GM23338 (cell line): Measurements from ENCODE around the gene TBC1D32. TPM values are rescaled to one million over a fixed set of nuclear protein-coding genes. Genes with fewer than 3 reads are reported as not detected.

Experiments used
- ATAC-seq: fragments of 200-7000 bp; cut with Tn5 transposase; 3 replicates; pipeline ENCODE4 v1.9.1; 2020
- DNase-seq: peaks from one replicate; pipeline ENCODE4 v3.0.0-alpha.2; 2015; ENCODE audit warnings: low spot score
- H2AFZ ChIP-seq: fragments of 200-600 bp; sonication (generic); 2 replicates; pipeline ENCODE4 v1.8.0; 2016; ENCODE audit warnings: antibody characterized with exemption, mild to moderate bottlenecking, moderate library complexity
- H3F3A ChIP-seq: fragments of 200-600 bp; sonication (generic); replicated peaks from 2 replicates; pipeline ENCODE4 v1.8.0; 2017; ENCODE audit warnings: antibody characterized with exemption, mixed run types, low read depth
- H3K27ac ChIP-seq: fragments of 200-600 bp; sonication (generic); 2 replicates; pipeline ENCODE4 v1.6.1; 2016; ENCODE audit warnings: low read depth
- H3K27me3 ChIP-seq: fragments of 200-600 bp; sonication (generic); 2 replicates; pipeline ENCODE4 v1.8.0; 2016; ENCODE audit warnings: mild to moderate bottlenecking, mixed run types, moderate library complexity; ENCODE audit not compliant: insufficient read depth
- H3K36me3 ChIP-seq: fragments of 200-600 bp; sonication (generic); 2 replicates; pipeline ENCODE4 v1.8.0; 2016; ENCODE audit warnings: mild to moderate bottlenecking; ENCODE audit not compliant: insufficient read depth
- H3K4me1 ChIP-seq: fragments of 200-600 bp; sonication (generic); 2 replicates; pipeline ENCODE4 v1.8.0; 2016; ENCODE audit warnings: mild to moderate bottlenecking, moderate library complexity; ENCODE audit not compliant: insufficient read depth
- H3K4me2 ChIP-seq: fragments of 200-600 bp; sonication (generic); 2 replicates; pipeline ENCODE4 v1.7.1; 2017; ENCODE audit warnings: mixed run types
- H3K4me3 ChIP-seq: fragments of 200-600 bp; sonication (generic); 2 replicates; pipeline ENCODE4 v1.6.1; 2016; ENCODE audit warnings: mixed run types
- H3K79me2 ChIP-seq: fragments of 200-600 bp; sonication (generic); replicated peaks from 2 replicates; pipeline ENCODE4 v1.8.0; 2017; ENCODE audit warnings: mild to moderate bottlenecking; ENCODE audit not compliant: insufficient read depth
- H3K9me2 ChIP-seq: fragments of 200-600 bp; sonication (generic); 2 replicates; pipeline ENCODE4 v1.8.0; 2017; ENCODE audit not compliant: insufficient read depth
- H4K20me1 ChIP-seq: fragments of 200-600 bp; sonication (generic); replicated peaks from 2 replicates; pipeline ENCODE4 v1.8.0; 2017; ENCODE audit warnings: mild to moderate bottlenecking; ENCODE audit not compliant: insufficient read depth
- H3K27ac Mint-ChIP-seq: 2 replicates; pipeline ENCODE4 v1.8.0; 2020; ENCODE audit warnings: inconsistent platforms, mild to moderate bottlenecking, moderate library complexity, mixed read lengths
- H3K27me3 Mint-ChIP-seq: 3 replicates; pipeline ENCODE4 v1.8.0; 2022; ENCODE audit warnings: low read depth, mild to moderate bottlenecking, moderate library complexity, mixed read lengths, inconsistent platforms; ENCODE audit not compliant: insufficient read depth, poor library complexity
- H3K36me3 Mint-ChIP-seq: 3 replicates; pipeline ENCODE4 v1.8.0; 2021; ENCODE audit warnings: low read depth, mild to moderate bottlenecking, inconsistent platforms, moderate library complexity, mixed read lengths
- H3K4me1 Mint-ChIP-seq: 3 replicates; pipeline ENCODE4 v1.8.0; 2020; ENCODE audit warnings: mild to moderate bottlenecking, inconsistent platforms, mixed read lengths
- H3K4me3 Mint-ChIP-seq: 3 replicates; pipeline ENCODE4 v1.8.0; 2021; ENCODE audit warnings: moderate library complexity, mild to moderate bottlenecking, inconsistent platforms, mixed read lengths
- H3K9me3 Mint-ChIP-seq: 3 replicates; pipeline ENCODE4 v1.8.0; 2020; ENCODE audit warnings: moderate library complexity, mild to moderate bottlenecking, inconsistent platforms, mixed read lengths
- CREB1 ChIP-seq: fragments of 250-450 bp; sonication (Bioruptor Pico); IDR thresholded peaks from 2 replicates; pipeline ENCODE4 v1.5.0; 2020; ENCODE audit warnings: low read depth, mild to moderate bottlenecking, moderate library complexity
- EZH2 ChIP-seq: fragments of 200-600 bp; sonication (generic); IDR thresholded peaks from one replicate; pipeline ENCODE4 v1.8.0; 2017; ENCODE audit warnings: antibody characterized with exemption, mild to moderate bottlenecking, low read depth; ENCODE audit not compliant: unreplicated experiment
- EZH2phosphoT487 ChIP-seq: fragments of 200-600 bp; sonication (generic); IDR thresholded peaks from one replicate; pipeline ENCODE4 v1.8.1; 2018; ENCODE audit warnings: antibody characterized with exemption; ENCODE audit not compliant: unreplicated experiment
- JUNB ChIP-seq: IDR thresholded peaks from one replicate; pipeline ENCODE4 v1.6.1; 2016; ENCODE audit warnings: antibody characterized with exemption; ENCODE audit not compliant: unreplicated experiment
- NANOG ChIP-seq: IDR thresholded peaks from 2 replicates; pipeline ENCODE4 v1.6.1; 2016; ENCODE audit warnings: antibody characterized with exemption, borderline replicate concordance
- POLR2AphosphoS5 ChIP-seq: IDR thresholded peaks from 2 replicates; pipeline ENCODE4 v1.6.1; 2016; ENCODE audit warnings: antibody characterized with exemption, low read depth
- STAT1 ChIP-seq: IDR thresholded peaks from one replicate; pipeline ENCODE4 v1.6.1; 2016; ENCODE audit warnings: antibody characterized with exemption; ENCODE audit not compliant: unreplicated experiment
- ZNF114 ChIP-seq: fragments of 250-450 bp; sonication (Bioruptor Pico); IDR thresholded peaks from 2 replicates; pipeline ENCODE4 v1.5.0; 2020; ENCODE audit warnings: mild to moderate bottlenecking, moderate library complexity
- polyA plus RNA-seq: library from polyadenylated mRNA; unstranded; fragments of >200 nt; fragmentation: Nextera tagmentation; extraction: Ambion mirVana; gene quantifications from 2 replicates; pipeline ENCODE4 v1.2.1, GENCODE V29; 2016
- total RNA-seq: library from RNA; depleted of rRNA; stranded (reverse); fragments of >200 nt; shearing (Covaris generic); gene quantifications from 2 replicates; pipeline ENCODE4 v1.2.3, GENCODE V29; 2014
- TF ChIP-seq, protein P1 (sequence below), 2 experiments: fragments of 200-600 bp in 1 of 2; sonication (generic) in 1 of 2; conservative IDR thresholded peaks; 2 replicates each; pipeline versions ENCODE4 v1.5.1 to v1.6.1; 2016 to 2017; ENCODE audit warnings: antibody characterized with exemption in 2 of 2, low read depth in 2 of 2, mild to moderate bottlenecking in 2 of 2, moderate library complexity in 1 of 2
- TF ChIP-seq, protein P2 (sequence below): IDR thresholded peaks from 2 replicates; pipeline ENCODE4 v1.6.1; 2016; ENCODE audit warnings: antibody characterized with exemption
- TF ChIP-seq, protein P3 (sequence below): IDR thresholded peaks from one replicate; pipeline ENCODE4 v1.6.1; 2018; ENCODE audit warnings: antibody characterized with exemption; ENCODE audit not compliant: unreplicated experiment

TBC1D32 gene
- total and polyA plus RNA-seq, 2 experiments from 2014 or later: 8.9 to 10.4 TPM

DNA sequence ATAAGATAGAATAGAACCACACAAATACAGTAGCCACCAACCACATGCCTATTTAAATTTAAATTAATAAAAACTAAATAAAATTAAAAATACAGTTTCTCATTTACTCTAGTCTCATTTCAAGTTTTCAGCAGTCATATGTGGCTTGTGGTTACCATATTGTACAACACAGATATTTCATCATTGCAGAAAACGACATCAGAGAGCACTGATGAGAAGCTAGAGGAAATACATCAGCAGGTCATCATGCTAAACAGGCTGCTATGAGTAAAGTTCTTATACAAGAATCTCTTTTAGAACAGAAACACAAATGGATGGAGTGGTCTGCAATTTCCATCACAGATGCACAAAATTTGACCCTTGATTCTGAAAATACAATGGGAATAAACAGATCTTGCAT is 36.6 kb downstream of the TBC1D32 start:
- no peak overlapping the region for H2AFZ ChIP-seq
- TF ChIP-seq EZH2phosphoT487: no peak
- TF ChIP-seq JUNB: no peak
- TF ChIP-seq CREB1 (CRISPR knock-in tag): no peak
- TF ChIP-seq POLR2AphosphoS5: no peak
- TF ChIP-seq ZNF114 (CRISPR knock-in tag): no peak
- TF ChIP-seq, protein P1, sequence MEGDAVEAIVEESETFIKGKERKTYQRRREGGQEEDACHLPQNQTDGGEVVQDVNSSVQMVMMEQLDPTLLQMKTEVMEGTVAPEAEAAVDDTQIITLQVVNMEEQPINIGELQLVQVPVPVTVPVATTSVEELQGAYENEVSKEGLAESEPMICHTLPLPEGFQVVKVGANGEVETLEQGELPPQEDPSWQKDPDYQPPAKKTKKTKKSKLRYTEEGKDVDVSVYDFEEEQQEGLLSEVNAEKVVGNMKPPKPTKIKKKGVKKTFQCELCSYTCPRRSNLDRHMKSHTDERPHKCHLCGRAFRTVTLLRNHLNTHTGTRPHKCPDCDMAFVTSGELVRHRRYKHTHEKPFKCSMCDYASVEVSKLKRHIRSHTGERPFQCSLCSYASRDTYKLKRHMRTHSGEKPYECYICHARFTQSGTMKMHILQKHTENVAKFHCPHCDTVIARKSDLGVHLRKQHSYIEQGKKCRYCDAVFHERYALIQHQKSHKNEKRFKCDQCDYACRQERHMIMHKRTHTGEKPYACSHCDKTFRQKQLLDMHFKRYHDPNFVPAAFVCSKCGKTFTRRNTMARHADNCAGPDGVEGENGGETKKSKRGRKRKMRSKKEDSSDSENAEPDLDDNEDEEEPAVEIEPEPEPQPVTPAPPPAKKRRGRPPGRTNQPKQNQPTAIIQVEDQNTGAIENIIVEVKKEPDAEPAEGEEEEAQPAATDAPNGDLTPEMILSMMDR (conservative IDR thresholded peaks at IDR 0.05; ENCODE audit: low read depth in 2 of 2): no peak
- TF ChIP-seq EZH2: no peak
- no peak for TF ChIP-seq STAT1
- TF ChIP-seq, protein P2, sequence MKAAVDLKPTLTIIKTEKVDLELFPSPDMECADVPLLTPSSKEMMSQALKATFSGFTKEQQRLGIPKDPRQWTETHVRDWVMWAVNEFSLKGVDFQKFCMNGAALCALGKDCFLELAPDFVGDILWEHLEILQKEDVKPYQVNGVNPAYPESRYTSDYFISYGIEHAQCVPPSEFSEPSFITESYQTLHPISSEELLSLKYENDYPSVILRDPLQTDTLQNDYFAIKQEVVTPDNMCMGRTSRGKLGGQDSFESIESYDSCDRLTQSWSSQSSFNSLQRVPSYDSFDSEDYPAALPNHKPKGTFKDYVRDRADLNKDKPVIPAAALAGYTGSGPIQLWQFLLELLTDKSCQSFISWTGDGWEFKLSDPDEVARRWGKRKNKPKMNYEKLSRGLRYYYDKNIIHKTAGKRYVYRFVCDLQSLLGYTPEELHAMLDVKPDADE: no peak
- H4K20me1 ChIP-seq: no peaks in the 10 kb centered on the region
- H3K27ac Mint-ChIP-seq: no peak overlapping the region
- no peak overlapping the region for H3K4me3 ChIP-seq
- H3K4me1 ChIP-seq: peaks cover 6% of the 10 kb centered on the region; the same call in 1 of the 2 replicates
- H3K36me3 ChIP-seq: no peaks in the 10 kb centered on the region
- DNase-seq: no peak
- H3K27me3 Mint-ChIP-seq: no peaks in the 10 kb centered on the region
- peaks cover 9% of the 10 kb centered on the region; the same call in 2 of the 3 replicates for H3K36me3 Mint-ChIP-seq
- no peaks in the 10 kb centered on the region for H3K27me3 ChIP-seq
- no peaks in the 10 kb centered on the region for H3K79me2 ChIP-seq
- peaks cover 12% of the 10 kb centered on the region for H3K4me1 Mint-ChIP-seq
- no peaks in the 10 kb centered on the region for H3K9me3 Mint-ChIP-seq
- ATAC-seq: no peak
- no peak overlapping the region for H3K4me2 ChIP-seq
- H3K9me2 ChIP-seq: no peaks in the 10 kb centered on the region
- no peaks in the 10 kb centered on the region for H3F3A ChIP-seq
- no peak overlapping the region for H3K4me3 Mint-ChIP-seq
- no peak overlapping the region for H3K27ac ChIP-seq

DNA sequence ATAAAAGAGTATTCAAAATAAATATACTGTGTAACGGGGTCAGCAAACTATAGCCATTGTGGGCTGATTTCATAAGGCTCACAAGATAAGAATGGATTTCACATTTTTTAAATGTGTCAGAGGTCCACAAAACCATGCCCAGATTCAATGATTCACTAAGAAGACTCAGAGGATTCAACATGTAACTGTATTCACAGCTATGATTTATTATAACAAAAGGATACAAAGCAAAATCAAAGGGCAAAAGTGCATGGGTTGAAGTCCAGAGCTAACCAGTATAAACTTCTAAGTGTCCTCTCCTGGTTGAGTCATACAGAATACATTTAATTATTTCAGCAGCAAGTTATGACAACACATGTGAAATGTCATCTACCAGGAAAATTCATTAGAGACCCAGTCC is 49.2 kb downstream of the TBC1D32 start:
- no peaks in the 10 kb centered on the region for H4K20me1 ChIP-seq
- no peaks in the 10 kb centered on the region for H3F3A ChIP-seq
- no peak overlapping the region for H3K27ac ChIP-seq
- peaks cover 9% of the 10 kb centered on the region; the same call in 2 of the 3 replicates for H3K36me3 Mint-ChIP-seq
- H3K27ac Mint-ChIP-seq: no peak overlapping the region
- no peak overlapping the region for H2AFZ ChIP-seq
- no peak overlapping the region for H3K4me2 ChIP-seq
- H3K4me3 ChIP-seq: no peak overlapping the region
- H3K4me1 Mint-ChIP-seq: no peaks in the 10 kb centered on the region
- ATAC-seq: no peak
- H3K79me2 ChIP-seq: no peaks in the 10 kb centered on the region
- no peaks in the 10 kb centered on the region for H3K4me1 ChIP-seq
- H3K27me3 Mint-ChIP-seq: no peaks in the 10 kb centered on the region
- no peaks in the 10 kb centered on the region for H3K9me2 ChIP-seq
- TF ChIP-seq CREB1 (CRISPR knock-in tag) (no peak), EZH2 (no peak), STAT1 (no peak), NANOG (no peak), JUNB (no peak), EZH2phosphoT487 (no peak), ZNF114 (CRISPR knock-in tag) (no peak)
- TF ChIP-seq, protein P3, sequence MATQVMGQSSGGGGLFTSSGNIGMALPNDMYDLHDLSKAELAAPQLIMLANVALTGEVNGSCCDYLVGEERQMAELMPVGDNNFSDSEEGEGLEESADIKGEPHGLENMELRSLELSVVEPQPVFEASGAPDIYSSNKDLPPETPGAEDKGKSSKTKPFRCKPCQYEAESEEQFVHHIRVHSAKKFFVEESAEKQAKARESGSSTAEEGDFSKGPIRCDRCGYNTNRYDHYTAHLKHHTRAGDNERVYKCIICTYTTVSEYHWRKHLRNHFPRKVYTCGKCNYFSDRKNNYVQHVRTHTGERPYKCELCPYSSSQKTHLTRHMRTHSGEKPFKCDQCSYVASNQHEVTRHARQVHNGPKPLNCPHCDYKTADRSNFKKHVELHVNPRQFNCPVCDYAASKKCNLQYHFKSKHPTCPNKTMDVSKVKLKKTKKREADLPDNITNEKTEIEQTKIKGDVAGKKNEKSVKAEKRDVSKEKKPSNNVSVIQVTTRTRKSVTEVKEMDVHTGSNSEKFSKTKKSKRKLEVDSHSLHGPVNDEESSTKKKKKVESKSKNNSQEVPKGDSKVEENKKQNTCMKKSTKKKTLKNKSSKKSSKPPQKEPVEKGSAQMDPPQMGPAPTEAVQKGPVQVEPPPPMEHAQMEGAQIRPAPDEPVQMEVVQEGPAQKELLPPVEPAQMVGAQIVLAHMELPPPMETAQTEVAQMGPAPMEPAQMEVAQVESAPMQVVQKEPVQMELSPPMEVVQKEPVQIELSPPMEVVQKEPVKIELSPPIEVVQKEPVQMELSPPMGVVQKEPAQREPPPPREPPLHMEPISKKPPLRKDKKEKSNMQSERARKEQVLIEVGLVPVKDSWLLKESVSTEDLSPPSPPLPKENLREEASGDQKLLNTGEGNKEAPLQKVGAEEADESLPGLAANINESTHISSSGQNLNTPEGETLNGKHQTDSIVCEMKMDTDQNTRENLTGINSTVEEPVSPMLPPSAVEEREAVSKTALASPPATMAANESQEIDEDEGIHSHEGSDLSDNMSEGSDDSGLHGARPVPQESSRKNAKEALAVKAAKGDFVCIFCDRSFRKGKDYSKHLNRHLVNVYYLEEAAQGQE: no peak
- TF ChIP-seq, protein P2: no peak
- TF ChIP-seq, protein P1 (conservative IDR thresholded peaks at IDR 0.05; ENCODE audit: low read depth in 2 of 2): no peak
- H3K36me3 ChIP-seq: no peaks in the 10 kb centered on the region
- H3K9me3 Mint-ChIP-seq: no peaks in the 10 kb centered on the region
- H3K27me3 ChIP-seq: no peaks in the 10 kb centered on the region
- no peak for DNase-seq
- no peak overlapping the region for H3K4me3 Mint-ChIP-seq
